ENCODE results near the gene SERINC1. TPM values are rescaled to one million over a fixed set of nuclear protein-coding genes. Genes with fewer than 3 reads are reported as not detected.

The SERINC1 gene
- total and polyA plus RNA-seq, 9 of the 15 experiments (the other 6 are each of a cell fraction or from before 2014, with no cell fraction given): 28.8 to 64.6 (median 39.7) TPM

DNA sequence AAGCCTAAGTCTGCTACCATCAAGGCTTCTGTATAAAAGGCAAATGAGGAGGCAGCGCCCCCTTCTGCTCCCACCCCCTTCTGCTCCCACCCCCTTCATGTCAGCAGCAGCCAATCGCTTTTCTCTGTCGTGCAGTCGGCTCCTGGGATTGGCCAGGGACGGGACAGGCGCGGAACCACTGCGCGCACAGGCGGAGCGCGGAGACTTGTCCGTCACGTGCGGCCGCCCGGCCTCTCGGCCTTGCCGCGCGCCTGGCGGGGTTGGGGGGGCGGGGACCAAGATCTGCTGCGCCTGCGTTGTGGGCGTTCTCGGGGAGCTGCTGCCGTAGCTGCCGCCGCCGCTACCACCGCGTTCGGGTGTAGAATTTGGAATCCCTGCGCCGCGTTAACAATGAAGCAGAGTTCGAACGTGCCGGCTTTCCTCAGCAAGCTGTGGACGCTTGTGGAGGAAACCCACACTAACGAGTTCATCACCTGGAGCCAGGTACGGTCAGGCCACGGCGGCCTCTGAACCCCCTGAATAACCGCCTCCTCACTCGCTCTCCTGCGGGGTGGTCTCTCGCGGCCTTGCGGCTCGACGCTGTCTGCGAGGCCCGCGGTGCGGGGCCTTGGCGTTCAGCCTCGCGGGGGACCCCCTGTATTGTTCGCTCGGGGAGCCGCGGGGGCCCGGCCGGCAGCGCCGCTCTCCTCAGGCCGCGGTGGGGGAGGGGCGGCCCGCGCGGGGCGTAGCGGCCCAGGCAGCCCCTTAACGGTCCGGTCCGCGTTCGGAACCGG, 72.1 kb downstream of the SERINC1 start, which contains the start of gene HSF2:
Gene HSF2, plus strand, starts transcription at position 305 of the 773 bp plus-strand sequence. Its CDS starts 86 bp downstream, at position 391.
- peaks cover 51% of the 10 kb centered on the region for H3K79me2 ChIP-seq (ENCODE audit: control insufficient read depth, insufficient read depth, low read length)
- TF ChIP-seq ZC3H11A (IDR thresholded peaks at IDR 0.05; ENCODE audit: low read depth, low read length) (no peak), TCF7 (IDR thresholded peaks at IDR 0.05; ENCODE audit: borderline replicate concordance) (no peak), SP1 (CRISPR knock-in tag; IDR thresholded peaks at IDR 0.05) (peak; percentile 70), SNRNP70 (optimal IDR thresholded peaks at IDR 0.05; ENCODE audit: low read depth, low read length) (no peak), YY1 (IDR thresholded peaks at IDR 0.05; ENCODE audit: borderline replicate concordance in 1 of 3, control insufficient read depth in 1 of 3, extremely low read depth in 1 of 3, insufficient read depth in 3 of 3, insufficient read length in 1 of 3, insufficient replicate concordance in 2 of 3, low read depth in 1 of 3, low read length in 2 of 3) (peak in 1 of 3 experiments; percentile 27), CHCHD3 (CRISPR knock-in tag; IDR thresholded peaks at IDR 0.05) (no peak), SAFB2 (IDR thresholded peaks at IDR 0.05; ENCODE audit: borderline replicate concordance, low read depth, low read length, severe bottlenecking) (no peak), SMARCA4 (IDR thresholded peaks at IDR 0.05) (no peak), FOSL1 (tag; conservative IDR thresholded peaks at IDR 0.05) (no peak), ZNF551 (CRISPR knock-in tag; IDR thresholded peaks at IDR 0.05) (no peak), THRAP3 (IDR thresholded peaks at IDR 0.05; ENCODE audit: borderline replicate concordance) (no peak), RAD51 (IDR thresholded peaks at IDR 0.05; ENCODE audit: borderline replicate concordance, low read depth) (peak; percentile 83), RBM25 (IDR thresholded peaks at IDR 0.05; ENCODE audit: low read depth, low read length, severe bottlenecking) (peak; percentile 91), POLR3A (IDR thresholded peaks at IDR 0.05; ENCODE audit: borderline replicate concordance, extremely low read depth, insufficient read depth, insufficient read length) (no peak), MECOM (CRISPR knock-in tag; IDR thresholded peaks at IDR 0.05) (no peak)
- TF ChIP-seq, protein P1, sequence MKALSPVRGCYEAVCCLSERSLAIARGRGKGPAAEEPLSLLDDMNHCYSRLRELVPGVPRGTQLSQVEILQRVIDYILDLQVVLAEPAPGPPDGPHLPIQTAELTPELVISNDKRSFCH (CRISPR knock-in tag; IDR thresholded peaks at IDR 0.05): no peak
- TF ChIP-seq, protein P1 (tag; IDR thresholded peaks at IDR 0.05): no peak

More for the DNA sequence above, 72.1 kb downstream of the SERINC1 start, which contains the start of gene HSF2:
- H3K36me3 ChIP-seq (ENCODE audit: control insufficient read depth, insufficient read depth, low read length): peaks cover 9% of the 10 kb centered on the region; the same call in 1 of the 3 replicates
- H3K4me2 ChIP-seq (ENCODE audit: insufficient read depth, low read length): peak within 1 kb of the TSS; percentile 91
- no peaks in the 10 kb centered on the region for H3K27me3 ChIP-seq (ENCODE audit: control insufficient read depth in 2 of 2, insufficient read depth in 2 of 2, low read length in 2 of 2)
- FAIRE-seq: peak; percentile 87
- no peaks in the 10 kb centered on the region for H3K9me1 ChIP-seq (ENCODE audit: control insufficient read depth, insufficient read depth, low read length)
- under 1% methylated on average over 38 of the region's 82 CpGs for WGBS (ENCODE audit: insufficient coverage, low coverage, missing lambda C conversion rate)
- TSS peak; percentile 46 for BruUV-seq (replicated peaks)
- DNase-seq (ENCODE audit: extremely low read depth in 1 of 4, low spot score in 3 of 4): peak; percentile 94 to 98 (median 96)
- intact Hi-C loops (cut with micrococcal nuclease) (loop anchor here (5.0 kb wide), 1 partner anchor 313 kb away; no protein-coding TSS in a partner anchor), in situ Hi-C loops (cut with MboI) (no loop called here)
- peaks cover 10 to 11% of the 10 kb centered on the region in 2 experiments; a peak in 3 of 5 replicates for H3K4me1 ChIP-seq (replicated peaks in 1 of 2; ENCODE audit: control insufficient read depth in 2 of 2, insufficient read depth in 2 of 2, low read length in 2 of 2)
- CTCF ChIA-PET (ENCODE audit: low intra/inter-chr PET ratio): no interaction called here
- H3K9ac ChIP-seq (ENCODE audit: insufficient read depth in 1 of 2, low read depth in 2 of 2, low read length in 2 of 2): peak within 1 kb of the TSS; percentile 94 to 98
- POLR2A ChIA-PET: interaction anchor here (0.7 to 1.1 kb wide), 3 partner anchors 9 to 131 kb away, joined by 3 to 5 read pairs (median 4); no protein-coding TSS in a partner anchor
- H3K27ac ChIP-seq (ENCODE audit: extremely low read depth, low read depth, low read length): peak within 1 kb of the TSS; percentile 90
- peak within 1 kb of the TSS; percentile 92 for H2AFZ ChIP-seq (ENCODE audit: low read depth, low read length)
- peak within 1 kb of the TSS; percentile 89 for H3K4me3 ChIP-seq
- peaks cover 5% of the 10 kb centered on the region; the same call in 1 of the 2 replicates for H4K20me1 ChIP-seq (replicated peaks; ENCODE audit: control insufficient read depth, insufficient read depth, low read length)
- ATAC-seq: peak; percentile 98
- H3K9me3 ChIP-seq (replicated peaks; ENCODE audit: control insufficient read depth, insufficient read depth, low read depth, low read length): no peaks in the 10 kb centered on the region
